ENCODE data around the gene GBP2. TPM values are rescaled to one million over a fixed set of nuclear protein-coding genes. Genes with fewer than 3 reads are reported as not detected.

GBP2 gene, protein sequence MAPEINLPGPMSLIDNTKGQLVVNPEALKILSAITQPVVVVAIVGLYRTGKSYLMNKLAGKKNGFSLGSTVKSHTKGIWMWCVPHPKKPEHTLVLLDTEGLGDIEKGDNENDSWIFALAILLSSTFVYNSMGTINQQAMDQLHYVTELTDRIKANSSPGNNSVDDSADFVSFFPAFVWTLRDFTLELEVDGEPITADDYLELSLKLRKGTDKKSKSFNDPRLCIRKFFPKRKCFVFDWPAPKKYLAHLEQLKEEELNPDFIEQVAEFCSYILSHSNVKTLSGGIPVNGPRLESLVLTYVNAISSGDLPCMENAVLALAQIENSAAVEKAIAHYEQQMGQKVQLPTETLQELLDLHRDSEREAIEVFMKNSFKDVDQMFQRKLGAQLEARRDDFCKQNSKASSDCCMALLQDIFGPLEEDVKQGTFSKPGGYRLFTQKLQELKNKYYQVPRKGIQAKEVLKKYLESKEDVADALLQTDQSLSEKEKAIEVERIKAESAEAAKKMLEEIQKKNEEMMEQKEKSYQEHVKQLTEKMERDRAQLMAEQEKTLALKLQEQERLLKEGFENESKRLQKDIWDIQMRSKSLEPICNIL
- 10 to 100 TPM; 11.3 to 18.9 (median 14.0) TPM for total RNA-seq
- 22.9 TPM for polyA plus RNA-seq
- long read RNA-seq, donor 1, transcript GBP2-201 (11 exons, 2,220 nt) = major isoform, 21 of 23 reads
- long read RNA-seq, donor 1, partial matches to known transcripts = 0 of 23 reads
- long read RNA-seq, donor 1, other reads (novel, unspliced or antisense) = 2 of 23 reads
- long read RNA-seq, donor 2, partial matches to known transcripts = 0 of 3 reads
- long read RNA-seq, donor 2, other reads (novel, unspliced or antisense) = 0 of 3 reads
- long read RNA-seq, donor 3, transcript GBP2-201 (11 exons, 2,220 nt) = major isoform, 41 of 69 reads
- long read RNA-seq, donor 3, partial matches to known transcripts = 22 of 69 reads
- long read RNA-seq, donor 3, other reads (novel, unspliced or antisense) = 6 of 69 reads
- long read RNA-seq, donor 4, transcript GBP2-201 (11 exons, 2,220 nt) = major isoform, 18 of 20 reads
- long read RNA-seq, donor 4, partial matches to known transcripts = 0 of 20 reads
- long read RNA-seq, donor 4, other reads (novel, unspliced or antisense) = 2 of 20 reads

DNA sequence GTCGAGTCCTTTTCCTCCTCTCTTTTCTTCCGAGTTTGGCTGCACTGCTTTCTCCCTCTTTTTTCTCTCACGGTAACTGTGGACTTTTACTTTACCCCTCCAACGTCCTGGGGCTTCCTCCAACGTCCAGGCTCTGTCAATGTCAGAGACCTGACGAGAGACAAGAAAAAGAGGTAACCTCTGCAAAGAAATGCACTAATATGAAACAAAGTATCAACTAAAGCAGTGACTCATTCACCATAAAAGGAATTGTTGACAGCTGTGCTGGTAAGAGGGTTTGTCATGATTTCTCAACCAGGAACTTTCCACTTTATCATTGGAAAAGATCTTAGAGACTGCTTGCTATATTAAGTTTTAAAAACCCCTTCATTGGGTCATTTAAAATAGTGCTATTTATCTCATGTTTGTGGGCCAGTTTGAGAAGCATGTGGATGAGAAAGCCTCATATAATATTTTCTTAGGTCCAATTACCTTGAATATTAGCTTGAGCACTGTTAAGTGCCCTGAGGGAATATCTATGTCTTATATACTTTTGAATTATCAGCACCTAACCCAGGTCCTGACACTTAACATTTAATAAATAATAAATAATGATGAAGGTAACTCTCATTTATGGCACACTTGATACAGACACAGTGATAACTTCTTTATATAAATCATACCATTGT, at the start of gene GBP2:
GBP2 (minus strand) TSS at position 202 of the 668 bp plus-strand sequence. CDS start 4,148 bp downstream, outside the sequence.
- Histone ChIP-seq H3K9me3 (ENCODE audit: control insufficient read depth, low read length) (no peaks in the 10 kb centered on the region), H3K27ac (ENCODE audit: low read length) (peak within 1 kb of the TSS; percentile 91), H3K27me3 (ENCODE audit: control insufficient read depth, insufficient read depth) (no peaks in the 10 kb centered on the region), H3K4me3 (ENCODE audit: low read length) (peak within 1 kb of the TSS; percentile 96), H3K4me1 (ENCODE audit: control insufficient read depth, insufficient read depth, low read length) (peaks cover 2% of the 10 kb centered on the region)
- WGBS = 18% methylated on average over 6 of the region's 6 CpGs
- DNase-seq = no peak
- intact Hi-C loops (cut with DNase I) = no loop called here
- ATAC-seq = peak; percentile 84 to 87

- WGBS = 84% methylated on average over 3 of the region's 3 CpGs
- H3K27ac ChIP-seq (ENCODE audit: low read length) = no peak overlapping the region
- no peaks in the 10 kb centered on the region for H3K27me3 ChIP-seq (ENCODE audit: control insufficient read depth, insufficient read depth)
- H3K4me3 ChIP-seq (ENCODE audit: low read length) = no peak overlapping the region
- no peak for DNase-seq
- H3K9me3 ChIP-seq (ENCODE audit: control insufficient read depth, low read length) = no peaks in the 10 kb centered on the region
- ATAC-seq = no peak
- intact Hi-C loops (cut with DNase I) = no loop called here
- no peaks in the 10 kb centered on the region for H3K4me1 ChIP-seq (ENCODE audit: control insufficient read depth, insufficient read depth, low read length)
These were observed 48.6 kb upstream of the GBP2 start for GRCh38 chr1:89174491-89174890.

DNA sequence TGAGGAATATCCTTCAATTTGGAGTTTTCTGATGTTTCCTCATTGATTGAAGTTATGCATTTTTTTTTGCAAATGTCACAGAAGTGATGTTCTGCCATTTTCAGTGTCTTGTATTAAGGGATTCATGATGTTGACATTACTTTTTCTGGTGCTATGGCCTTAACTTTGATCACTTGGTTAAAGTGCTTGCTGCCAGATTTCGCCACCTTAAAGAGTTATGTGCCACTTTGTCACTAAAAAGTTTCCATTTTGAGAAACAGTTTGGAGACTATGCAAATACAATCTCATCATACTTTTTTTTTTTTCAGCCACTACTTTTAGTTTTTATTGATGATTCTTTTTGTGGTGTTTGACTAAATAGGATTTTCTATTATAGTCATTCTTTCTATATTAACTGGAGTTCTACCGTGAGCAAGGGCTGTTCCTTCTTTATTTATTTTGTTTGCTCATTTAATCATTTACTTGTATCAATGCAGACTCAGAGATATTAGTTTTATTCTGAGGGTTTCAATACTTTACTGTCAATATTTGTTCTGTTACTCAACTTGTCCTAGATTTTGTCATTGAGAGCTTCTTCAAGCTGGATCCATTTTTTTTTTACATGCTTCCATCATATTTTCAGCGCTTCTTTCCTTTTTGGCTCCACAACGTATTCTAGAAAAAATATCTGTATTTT, 46.7 kb upstream of the GBP2 start:
- no peak overlapping the region for H3K27ac ChIP-seq (ENCODE audit: low read length)
- H3K9me3 ChIP-seq (ENCODE audit: control insufficient read depth, low read length) = no peaks in the 10 kb centered on the region
- H3K4me3 ChIP-seq (ENCODE audit: low read length) = no peak overlapping the region
- DNase-seq = no peak
- no peak for ATAC-seq
- H3K4me1 ChIP-seq (ENCODE audit: control insufficient read depth, insufficient read depth, low read length) = no peaks in the 10 kb centered on the region
- H3K27me3 ChIP-seq (ENCODE audit: control insufficient read depth, insufficient read depth) = no peaks in the 10 kb centered on the region
- 97% methylated on average over 4 of the region's 4 CpGs for WGBS
- intact Hi-C loops (cut with DNase I) = no loop called here

- H3K27me3 ChIP-seq (ENCODE audit: control insufficient read depth, insufficient read depth) = no peaks in the 10 kb centered on the region
- no peak overlapping the region for H3K27ac ChIP-seq (ENCODE audit: low read length)
- H3K4me3 ChIP-seq (ENCODE audit: low read length) = no peak overlapping the region
- H3K4me1 ChIP-seq (ENCODE audit: control insufficient read depth, insufficient read depth, low read length) = no peaks in the 10 kb centered on the region
- H3K9me3 ChIP-seq (ENCODE audit: control insufficient read depth, low read length) = no peaks in the 10 kb centered on the region
- DNase-seq (no peak), ATAC-seq (no peak)
- intact Hi-C loops (cut with DNase I) = no loop called here
These were observed 45.1 kb upstream of the GBP2 start for GRCh38 chr1:89171067-89171438.

DNA sequence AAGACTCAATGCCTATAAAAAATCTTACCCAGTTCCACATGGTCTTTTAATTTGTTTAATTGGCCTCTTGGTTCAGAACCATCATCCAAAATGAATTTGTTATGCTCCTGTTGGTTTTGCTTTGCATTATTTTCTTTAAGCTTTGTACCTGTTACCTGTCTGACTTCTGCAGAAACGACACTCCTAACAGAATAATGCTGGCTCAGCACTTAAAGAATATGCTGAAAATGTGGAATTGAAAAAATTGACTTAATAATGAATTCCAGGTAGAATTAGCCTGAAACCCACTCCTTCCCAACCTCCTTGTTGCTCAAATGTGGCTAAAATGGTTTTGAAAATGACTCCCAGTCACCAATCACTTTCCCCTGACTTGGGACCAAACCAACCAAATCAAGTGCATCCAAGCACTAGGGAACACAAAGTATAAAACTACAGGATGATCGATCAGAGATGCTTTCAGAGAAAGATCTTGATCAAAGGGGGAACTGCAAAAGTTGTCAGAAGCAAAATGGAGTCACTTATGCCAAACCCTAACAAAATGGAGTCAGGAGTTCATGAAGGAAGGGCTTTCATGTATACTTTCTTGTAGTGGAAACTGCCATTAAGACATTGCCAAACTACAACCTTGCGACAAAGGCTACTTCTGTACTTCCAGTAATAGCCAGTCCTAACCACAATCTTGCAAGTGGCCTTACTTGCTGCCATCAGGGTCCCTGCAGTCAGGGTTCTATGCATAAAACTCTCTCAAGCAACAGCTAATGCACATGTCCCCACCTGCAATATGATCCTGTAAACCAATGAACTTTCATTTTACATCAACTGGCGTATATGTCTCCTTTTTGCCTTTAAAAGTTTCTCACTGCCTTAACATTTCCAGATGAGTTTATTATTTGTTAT, 44.5 kb upstream of the GBP2 start:
- DNase-seq (no peak), ATAC-seq (no peak)
- WGBS = 95% methylated on average over 4 of the region's 4 CpGs
- Histone ChIP-seq H3K27me3 (ENCODE audit: control insufficient read depth, insufficient read depth) (no peaks in the 10 kb centered on the region), H3K27ac (ENCODE audit: low read length) (no peak overlapping the region), H3K9me3 (ENCODE audit: control insufficient read depth, low read length) (no peaks in the 10 kb centered on the region), H3K4me3 (ENCODE audit: low read length) (no peak overlapping the region), H3K4me1 (ENCODE audit: control insufficient read depth, insufficient read depth, low read length) (no peaks in the 10 kb centered on the region)
- intact Hi-C loops (cut with DNase I) = no loop called here

GRCh38 chr1:89169166-89169565, 43.3 kb upstream of the GBP2 start:
- no peaks in the 10 kb centered on the region for H3K4me1 ChIP-seq (ENCODE audit: control insufficient read depth, insufficient read depth, low read length)
- no peaks in the 10 kb centered on the region for H3K27me3 ChIP-seq (ENCODE audit: control insufficient read depth, insufficient read depth)
- DNase-seq (no peak), ATAC-seq (no peak)
- H3K4me3 ChIP-seq (ENCODE audit: low read length) = no peak overlapping the region
- no peaks in the 10 kb centered on the region for H3K9me3 ChIP-seq (ENCODE audit: control insufficient read depth, low read length)
- no peak overlapping the region for H3K27ac ChIP-seq (ENCODE audit: low read length)
- intact Hi-C loops (cut with DNase I) = no loop called here
- 56% methylated on average over 2 of the region's 2 CpGs for WGBS

DNA sequence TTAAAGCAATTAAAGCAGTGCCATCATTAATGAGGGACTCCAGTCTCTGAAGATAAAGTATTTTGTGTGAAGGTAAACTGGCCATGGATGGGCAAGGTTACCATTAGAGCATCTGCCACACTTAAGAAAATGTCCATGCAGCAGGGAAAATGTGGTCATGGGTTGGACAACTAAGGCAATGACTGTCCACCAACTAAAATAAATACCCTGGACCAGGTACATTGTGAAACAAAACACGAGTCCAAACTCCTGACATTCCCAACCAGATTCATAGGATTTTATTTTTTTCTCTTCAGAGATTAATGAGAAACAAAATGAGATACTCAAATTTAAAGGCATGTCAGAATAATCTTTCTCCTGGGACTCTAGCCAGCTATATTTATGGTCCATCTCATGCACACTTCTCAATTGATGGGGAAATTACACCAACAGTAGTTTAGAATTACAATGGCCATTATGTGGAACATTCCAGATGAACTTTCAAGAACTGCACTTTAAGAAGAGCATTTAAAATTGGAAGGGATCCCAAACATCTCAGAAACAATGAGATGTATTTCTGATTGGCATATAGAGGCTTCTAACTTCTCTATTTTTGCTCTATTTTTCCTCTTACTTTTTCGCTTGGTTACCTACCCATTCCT, 41.8 kb upstream of the GBP2 start:
- Histone ChIP-seq H3K4me1 (ENCODE audit: control insufficient read depth, insufficient read depth, low read length) (no peaks in the 10 kb centered on the region), H3K27me3 (ENCODE audit: control insufficient read depth, insufficient read depth) (no peaks in the 10 kb centered on the region), H3K9me3 (ENCODE audit: control insufficient read depth, low read length) (no peaks in the 10 kb centered on the region), H3K4me3 (ENCODE audit: low read length) (no peak overlapping the region), H3K27ac (ENCODE audit: low read length) (no peak overlapping the region)
- ATAC-seq (no peak), DNase-seq (no peak)
- WGBS = 77% methylated on average over 2 of the region's 2 CpGs
- intact Hi-C loops (cut with DNase I) = no loop called here

DNA sequence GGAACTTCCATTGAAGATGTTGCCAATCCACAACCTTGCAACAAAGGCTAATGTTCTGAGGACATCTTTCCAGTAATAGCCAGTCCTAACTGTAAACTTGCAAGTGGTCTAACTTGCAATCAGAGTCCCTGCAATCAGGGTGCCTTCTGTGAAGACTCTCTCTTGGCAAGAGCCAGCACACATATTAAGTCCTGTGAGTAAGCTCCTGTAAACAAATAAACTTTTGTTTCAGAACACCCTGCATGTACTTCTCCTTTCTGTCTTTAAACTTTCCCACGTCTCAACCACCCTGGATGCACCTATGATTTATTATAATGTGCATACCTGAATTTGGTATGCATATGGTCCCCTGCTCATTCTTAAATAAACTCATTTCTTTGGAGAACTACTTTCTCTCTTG, 40.8 kb upstream of the GBP2 start:
- no peak for ATAC-seq
- DNase-seq = no peak
- no peaks in the 10 kb centered on the region for H3K27me3 ChIP-seq (ENCODE audit: control insufficient read depth, insufficient read depth)
- H3K9me3 ChIP-seq (ENCODE audit: control insufficient read depth, low read length) = no peaks in the 10 kb centered on the region
- H3K4me1 ChIP-seq (ENCODE audit: control insufficient read depth, insufficient read depth, low read length) = no peaks in the 10 kb centered on the region
- H3K4me3 ChIP-seq (ENCODE audit: low read length) = no peak overlapping the region
- no peak overlapping the region for H3K27ac ChIP-seq (ENCODE audit: low read length)
- WGBS = 83% methylated on average over 1 of the region's 1 CpG
- intact Hi-C loops (cut with DNase I) = no loop called here

DNA sequence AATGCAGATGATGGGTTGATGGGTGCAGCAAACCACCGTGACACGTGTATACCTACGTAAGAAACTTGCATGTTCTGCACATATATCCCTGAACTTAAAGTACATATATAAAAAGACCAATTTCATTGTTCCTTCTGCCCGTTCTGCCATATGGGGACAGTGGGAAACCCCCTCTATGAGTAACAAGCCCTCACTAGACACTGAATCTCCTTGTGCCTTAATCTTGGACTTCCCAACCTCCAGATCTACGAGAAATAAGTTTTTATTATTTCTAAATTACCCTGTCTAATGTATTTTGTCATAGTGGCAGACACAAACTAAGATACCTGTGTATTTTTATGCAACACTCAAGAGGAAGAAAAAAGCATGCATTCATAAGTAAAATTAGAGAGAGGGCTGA, 39.9 kb upstream of the GBP2 start:
- WGBS = 95% methylated on average over 5 of the region's 5 CpGs
- Histone ChIP-seq H3K27me3 (ENCODE audit: control insufficient read depth, insufficient read depth) (no peaks in the 10 kb centered on the region), H3K4me1 (ENCODE audit: control insufficient read depth, insufficient read depth, low read length) (no peaks in the 10 kb centered on the region), H3K4me3 (ENCODE audit: low read length) (no peak overlapping the region), H3K9me3 (ENCODE audit: control insufficient read depth, low read length) (no peaks in the 10 kb centered on the region), H3K27ac (ENCODE audit: low read length) (no peak overlapping the region)
- DNase-seq (no peak), ATAC-seq (no peak)
- intact Hi-C loops (cut with DNase I) = no loop called here

Measured in right cardiac atrium (tissue), 5 donors.